GM12892 (cell line): ENCODE data around the gene ANO7.

Experiments
- POLR2A ChIP-seq: IDR thresholded peaks from 2 replicates; pipeline ENCODE4 v1.6.1; 2011; ENCODE audit warnings: low read depth, low read length, control low read depth
- POLR2AphosphoS5 ChIP-seq: IDR thresholded peaks from 2 replicates; pipeline ENCODE4 v1.6.1; 2011; ENCODE audit warnings: low read depth, low read length, control low read depth
- TAF1 ChIP-seq: IDR thresholded peaks from 2 replicates; pipeline ENCODE4 v1.6.1; 2011; ENCODE audit warnings: low read depth, mild to moderate bottlenecking, control low read depth, low read length, borderline replicate concordance

- TF ChIP-seq POLR2AphosphoS5 (no peak), POLR2A (no peak), TAF1 (no peak)
These were observed 5.3 kb upstream of the ANO7 start for GRCh38 chr2:241183221-241183620.
